ENCODE data around the gene SCAMP3.
"Not testable (repeated sequence)": the region's sequence is repeated elsewhere in the genome, so short reads cannot be mapped to it uniquely, and the experiment has no call there.

Gene SCAMP3

DNA sequence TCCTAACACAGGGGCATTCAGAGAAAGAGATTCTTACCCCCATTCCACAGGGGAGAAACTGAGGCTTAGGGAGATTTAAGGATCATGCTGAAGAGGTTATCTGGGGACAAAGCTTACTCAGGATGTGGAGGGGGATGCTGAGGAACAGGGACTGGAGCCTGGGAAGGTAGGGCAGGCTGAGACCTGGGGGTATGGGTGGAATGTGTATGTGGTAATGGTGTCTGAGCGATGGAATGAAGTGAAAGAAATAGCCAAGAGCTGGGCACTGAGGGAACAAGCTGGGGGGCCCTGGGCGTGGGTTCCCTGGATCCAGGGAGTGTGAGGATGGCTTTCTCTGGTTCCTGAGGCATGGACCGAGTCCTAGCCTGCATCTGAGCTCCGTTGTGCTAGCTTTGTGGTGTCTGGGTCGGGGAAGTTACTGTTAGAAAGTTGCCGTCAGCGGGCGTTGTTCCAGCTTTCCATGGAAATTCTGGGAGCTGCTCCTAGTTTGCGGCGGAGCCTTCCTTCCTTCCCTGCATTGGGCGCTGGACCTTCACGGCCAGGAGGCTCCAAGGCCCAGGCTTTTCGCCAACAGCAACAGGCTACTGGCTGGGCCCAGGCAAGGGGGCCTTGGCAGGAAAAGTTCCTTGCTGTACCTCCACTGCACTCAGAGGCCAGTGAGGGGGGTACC lies 50.6 kb downstream of the SCAMP3 start:
- not testable (repeated sequence) for DNase-seq (ENCODE audit: low read depth, low spot score); H3K4me3 ChIP-seq (ENCODE audit: low read length)

DNA sequence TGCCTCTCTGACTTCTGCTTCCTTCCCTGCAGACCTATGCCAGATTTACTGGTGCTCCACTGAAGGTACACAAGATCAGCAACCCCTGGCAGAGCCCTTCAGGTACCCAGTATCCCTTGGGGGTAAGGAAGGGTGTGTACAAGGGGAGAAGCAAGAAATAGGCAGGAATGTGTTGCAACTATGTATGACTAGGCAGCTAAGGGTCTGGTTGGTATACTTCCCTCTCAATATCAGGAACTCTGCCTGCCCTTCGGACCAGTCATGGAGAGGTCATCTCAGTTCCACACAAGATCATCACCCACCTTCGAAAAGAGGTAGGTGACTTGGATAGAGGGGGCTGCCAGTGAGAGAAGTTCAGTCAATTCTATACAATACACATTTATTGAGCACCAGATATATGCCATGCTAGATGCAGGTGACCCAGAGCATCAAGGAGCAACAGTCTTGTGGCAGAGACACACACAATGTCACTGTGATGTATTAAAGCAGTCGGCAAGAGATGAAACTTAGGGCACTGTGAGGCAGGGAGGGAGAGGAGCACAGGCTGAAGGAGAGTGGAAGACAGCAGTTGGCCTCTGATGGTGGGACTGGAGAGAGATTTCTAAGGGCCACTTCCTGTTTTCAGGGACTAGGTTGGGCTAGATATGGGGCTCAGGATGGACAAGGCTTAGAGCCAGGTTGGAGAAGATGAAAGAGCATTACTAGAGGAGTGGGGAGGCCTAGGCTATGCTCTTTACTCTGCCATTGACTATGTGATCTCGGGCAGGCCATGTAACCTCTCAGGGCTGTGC lies 51.7 kb downstream of the SCAMP3 start:
- DNase-seq (ENCODE audit: low read depth, low spot score): no peak
- H3K4me3 ChIP-seq (ENCODE audit: low read length): no peak overlapping the region

GRCh38 chr1:155209312-155209721 lies 52.8 kb downstream of the SCAMP3 start:
- H3K4me3 ChIP-seq (ENCODE audit: low read length): peak overlapping the region; percentile 97
- no peak for DNase-seq (ENCODE audit: low read depth, low spot score)

DNA sequence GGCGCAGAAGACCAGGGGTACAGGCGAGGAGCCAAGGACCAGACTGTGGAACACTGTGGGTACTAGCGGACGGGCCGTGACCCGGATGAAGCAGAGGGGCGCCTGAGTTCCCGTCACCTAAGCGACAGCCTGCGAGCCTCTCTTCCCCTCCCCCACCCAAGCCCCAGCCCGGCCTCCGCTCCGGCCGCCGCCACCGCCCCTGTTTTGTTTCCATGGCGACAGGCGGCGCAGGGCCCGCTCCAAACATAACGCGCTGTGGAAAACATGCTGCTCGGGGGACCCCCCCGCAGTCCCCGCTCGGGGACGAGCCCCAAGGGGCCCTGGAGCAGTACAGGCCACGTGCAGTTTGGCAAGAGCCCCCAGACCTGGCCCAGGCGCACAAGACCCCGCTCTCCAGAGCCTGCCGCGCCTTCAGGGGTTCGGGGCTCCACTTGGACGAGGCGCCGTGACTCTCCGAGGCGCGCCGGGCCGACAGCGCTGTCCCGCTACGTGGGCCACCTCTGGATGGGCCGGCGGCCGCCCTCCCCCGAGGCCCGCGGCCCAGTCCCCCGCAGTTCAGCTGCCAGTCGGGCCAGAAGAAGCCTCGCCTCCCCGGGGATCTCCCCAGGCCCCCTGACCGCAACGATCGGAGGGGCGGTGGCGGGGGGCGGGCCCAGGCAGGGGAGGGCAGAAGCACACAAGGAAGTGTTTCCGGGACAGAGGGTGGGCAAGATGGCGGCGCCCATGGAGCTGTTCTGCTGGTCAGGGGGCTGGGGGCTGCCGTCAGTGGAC lies 53.4 kb downstream of the SCAMP3 start, which contains the start of gene MTX1:
TSS of gene MTX1 (plus strand) at position 155 of the 771 bp plus-strand sequence. CDS start at position 265, 110 bp downstream.
- peak; percentile 54 for DNase-seq (ENCODE audit: low read depth, low spot score)
- peak within 1 kb of the TSS; percentile 97 for H3K4me3 ChIP-seq (ENCODE audit: low read length)

- DNase-seq (ENCODE audit: low read depth, low spot score): no peak
- peak within 1 kb of the TSS; percentile 97 for H3K4me3 ChIP-seq (ENCODE audit: low read length)
These were observed 54.2 kb downstream of the SCAMP3 start, which contains the start of gene THBS3 for GRCh38 chr1:155207806-155208540. THBS3 (minus strand) TSS chr1:155207897; CDS start chr1:155207876, 21 bp downstream.

DNA sequence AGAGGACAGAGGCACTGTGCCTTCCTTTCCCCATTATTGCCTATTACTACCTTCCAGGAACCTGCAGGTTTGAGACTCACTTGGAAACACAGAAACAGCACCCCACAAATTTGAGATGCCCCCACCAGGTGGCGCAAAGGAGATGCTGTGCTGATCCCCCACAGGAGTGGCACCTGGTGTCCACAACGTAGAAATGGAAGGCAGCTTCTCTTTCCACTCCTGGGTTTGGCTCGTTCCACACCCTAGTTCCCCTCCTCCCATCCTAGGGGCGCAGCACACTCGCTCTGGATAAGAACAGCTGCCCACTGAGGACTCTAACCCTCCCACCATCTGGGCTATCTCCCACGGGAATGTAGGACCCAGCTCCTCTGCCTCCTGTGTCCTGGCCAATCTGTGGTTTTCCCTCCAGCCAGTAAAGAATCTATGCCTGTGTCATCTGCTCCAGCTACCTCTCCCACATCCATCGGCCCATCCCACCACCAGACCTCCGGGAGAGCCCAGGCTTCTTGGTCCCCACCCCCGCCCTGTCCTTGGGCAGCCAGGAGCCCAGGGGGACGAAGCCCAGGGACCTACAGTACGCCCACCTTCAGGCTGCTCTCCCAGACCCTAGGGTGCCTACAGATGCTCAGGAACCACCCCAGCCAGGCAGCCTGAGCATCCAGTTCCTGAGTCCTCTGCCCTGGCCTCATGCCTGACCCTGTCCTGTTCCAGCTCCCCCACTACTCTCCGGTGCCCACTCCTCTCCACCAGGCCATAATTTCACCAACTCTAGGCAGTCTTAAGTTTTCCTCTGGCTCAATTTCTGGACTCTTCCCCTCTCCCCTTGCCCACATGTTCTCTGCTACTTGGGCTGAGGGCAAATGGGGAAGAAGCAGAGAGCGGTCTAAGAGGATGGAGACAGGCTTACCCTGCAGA lies 55.0 kb downstream of the SCAMP3 start:
- peak; percentile 82 for DNase-seq (ENCODE audit: low read depth, low spot score)
- H3K4me3 ChIP-seq (ENCODE audit: low read length): no peak overlapping the region
